Measurements from ENCODE around the gene ZKSCAN5.
"Not testable (repeated sequence)": the region's sequence is repeated elsewhere in the genome, so short reads cannot be mapped to it uniquely, and the experiment has no call there.

ZKSCAN5 gene

GRCh38 chr7:99579956-99580777 is 75.7 kb downstream of the ZKSCAN5 start:
- H3K9ac ChIP-seq (ENCODE audit: low read depth in 1 of 2, low read length in 2 of 2), result peak overlapping the region; percentile 52 to 59

GRCh38 chr7:99580778-99581332 is 76.4 kb downstream of the ZKSCAN5 start:
- not testable (repeated sequence) for H3K27ac ChIP-seq (ENCODE audit: low read depth, low read length); H3K27me3 ChIP-seq (ENCODE audit: control insufficient read depth in 1 of 2, insufficient read depth in 2 of 2, low read length in 2 of 2); H3K9me3 ChIP-seq (ENCODE audit: control insufficient read depth in 1 of 2, low read length in 2 of 2); H3K36me3 ChIP-seq (ENCODE audit: control insufficient read depth in 1 of 2, insufficient read depth in 2 of 2, low read length in 2 of 2)
- Histone ChIP-seq H3K4me1 (ENCODE audit: control insufficient read depth in 1 of 2, insufficient read depth in 2 of 2, low read length in 2 of 2) (peaks cover 0 to 12% of the 10 kb centered on the region in 2 donors), H3K9ac (ENCODE audit: low read depth in 1 of 2, low read length in 2 of 2) (peak overlapping the region; percentile 52 to 59), H3K4me3 (ENCODE audit: low read depth in 1 of 2, low read length in 2 of 2) (peak overlapping the region; percentile 67 to 77)

More at GRCh38 chr7:99579956-99580777, 75.7 kb downstream of the ZKSCAN5 start:
- Histone ChIP-seq H3K36me3 (ENCODE audit: control insufficient read depth in 1 of 2, insufficient read depth in 2 of 2, low read length in 2 of 2) (no peaks in the 10 kb centered on the region), H3K9me3 (ENCODE audit: control insufficient read depth in 1 of 2, low read length in 2 of 2) (no peaks in the 10 kb centered on the region), H3K27me3 (ENCODE audit: control insufficient read depth in 1 of 2, insufficient read depth in 2 of 2, low read length in 2 of 2) (no peaks in the 10 kb centered on the region), H3K4me3 (ENCODE audit: low read depth in 1 of 2, low read length in 2 of 2) (peak overlapping the region; percentile 67 to 77), H3K27ac (ENCODE audit: low read depth, low read length) (no peak overlapping the region), H3K4me1 (ENCODE audit: control insufficient read depth in 1 of 2, insufficient read depth in 2 of 2, low read length in 2 of 2) (peaks cover 0 to 12% of the 10 kb centered on the region in 2 donors)
